Stimulated activated CD8-positive, alpha-beta memory T cell treated with anti-CD3 and anti-CD28 coated beads, Interleukin-7, amount 100 ng/mL, for 1 hour (primary cell): Measurements from ENCODE around the gene TRIM65.
A peak's percentile ranks its signal among the peaks of the same experiment; 100 is the strongest.
"Not testable (repeated sequence)": the region's sequence is repeated elsewhere in the genome, so short reads cannot be mapped to it uniquely, and the experiment has no call there.

ENCODE experiments used
- DNase-seq, 2 donors: peaks; one replicate each; pipeline ENCODE4 v3.0.0-alpha.2; 2020; ENCODE audit warnings: low read depth in 2 of 2

TRIM65 gene

DNA sequence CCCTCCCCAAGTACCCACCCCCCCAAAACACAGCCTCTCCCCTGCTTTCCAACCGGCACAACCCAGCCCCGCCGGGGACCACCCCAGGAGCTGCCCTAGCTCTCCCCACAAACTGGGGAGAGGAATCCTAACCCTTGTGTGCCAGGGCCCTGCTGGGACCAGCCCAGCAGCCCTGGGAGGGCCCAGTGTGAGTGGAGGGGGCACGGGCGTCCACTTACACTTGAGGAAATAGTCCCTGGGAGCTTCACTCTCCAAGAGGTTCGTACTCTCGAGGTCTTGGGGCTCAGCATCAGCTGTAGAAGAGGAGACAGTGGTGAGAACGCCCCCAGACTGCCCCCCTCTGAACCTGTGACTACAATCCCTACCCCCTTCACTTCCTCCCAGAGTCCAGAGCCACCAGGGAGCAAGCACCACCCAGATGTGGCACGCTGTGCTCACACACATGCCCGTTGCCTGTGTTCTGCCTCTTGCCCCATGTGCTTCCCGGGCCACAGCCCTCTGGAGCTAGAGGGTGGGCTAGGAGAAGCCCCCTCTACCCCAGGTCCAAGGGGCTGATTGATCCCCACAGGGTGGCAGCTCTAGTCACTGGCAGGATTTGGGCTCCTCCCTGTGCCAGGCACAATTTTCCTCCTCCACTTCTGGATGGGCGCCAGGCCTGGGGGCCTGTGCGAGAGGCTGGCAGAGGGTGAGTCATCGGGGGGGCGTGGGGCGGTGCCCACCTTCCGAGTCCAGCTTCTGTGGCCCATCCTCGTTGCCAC lies 21.4 kb downstream of the TRIM65 start:
- DNase-seq: no peak

DNA sequence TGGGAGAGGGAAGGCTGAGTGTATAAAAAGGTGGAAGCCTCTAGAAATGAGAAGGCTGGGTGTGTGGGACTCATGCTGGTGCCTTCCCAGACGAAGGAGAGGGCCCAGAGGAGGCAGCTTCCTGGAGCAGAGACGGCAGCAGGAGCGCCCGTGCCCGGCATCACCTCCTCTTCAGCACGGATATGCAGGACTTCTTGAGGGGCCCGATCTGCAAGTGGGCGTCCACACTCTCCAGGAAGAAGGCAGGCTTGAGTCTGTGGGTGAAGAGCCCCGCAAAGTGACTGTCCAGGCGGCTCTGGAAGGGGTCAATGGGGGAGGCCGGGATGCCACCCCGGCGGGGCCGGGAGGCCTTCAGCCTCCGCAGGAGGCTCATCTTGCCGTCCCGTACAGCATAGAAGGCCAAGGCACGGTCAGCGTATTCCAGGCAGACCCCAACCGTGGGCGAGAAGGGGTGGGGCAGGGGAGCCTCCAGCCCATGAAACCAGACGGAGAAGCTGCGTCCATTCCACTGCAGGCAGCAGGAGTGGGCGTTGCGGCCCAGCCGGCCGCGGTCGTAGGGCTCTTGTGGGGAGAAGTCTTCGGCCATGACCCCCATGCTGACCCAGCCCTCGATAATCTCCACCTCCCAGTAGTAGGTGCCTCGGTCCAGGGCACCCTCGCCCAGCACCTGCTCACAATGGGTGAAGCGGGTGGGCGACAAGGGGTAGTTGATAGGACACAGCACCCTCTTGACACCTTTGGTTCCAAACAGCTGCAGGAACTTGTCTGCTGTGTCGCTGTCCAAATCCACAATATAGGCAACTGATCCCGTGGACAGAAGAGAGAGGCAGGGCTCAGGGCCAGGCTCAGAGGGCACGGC lies 22.2 kb downstream of the TRIM65 start:
- no peak for DNase-seq

DNA sequence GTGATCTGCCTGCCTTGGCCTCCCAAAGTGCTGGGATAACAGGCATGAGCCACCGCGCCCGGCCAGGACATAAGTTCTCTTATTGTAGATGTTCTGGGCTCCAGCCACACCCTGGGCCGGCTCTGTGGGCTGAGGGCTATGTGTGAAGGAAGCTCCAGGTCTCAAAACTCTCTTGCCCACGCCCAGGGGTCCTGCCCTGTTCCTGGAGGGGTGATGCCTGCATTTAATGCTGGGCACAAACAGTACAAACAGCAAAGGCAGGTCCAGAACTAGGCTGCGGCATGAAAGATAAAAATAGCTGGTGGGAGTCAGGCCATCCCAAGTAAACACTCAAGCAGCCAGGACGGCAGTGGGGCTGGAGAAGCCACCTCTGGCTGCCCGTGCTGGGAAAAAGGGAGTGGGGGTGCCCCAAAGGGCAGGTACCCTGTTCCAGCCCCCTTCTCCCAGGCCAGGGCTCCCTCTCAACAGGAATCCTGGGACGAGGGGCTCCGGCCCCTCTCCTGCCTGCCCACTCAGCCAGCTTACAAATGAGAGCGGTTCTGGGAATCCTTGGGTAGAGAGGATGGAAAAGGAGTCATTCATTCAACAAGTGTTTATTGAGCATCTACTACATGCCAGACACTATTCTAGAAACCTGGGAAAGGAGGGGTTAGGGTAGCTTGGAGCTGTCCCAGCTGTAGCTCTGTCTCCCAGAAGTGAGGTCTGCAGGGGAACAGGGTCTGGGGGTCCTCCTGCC lies 23.0 kb downstream of the TRIM65 start:
- no peak for DNase-seq

DNA sequence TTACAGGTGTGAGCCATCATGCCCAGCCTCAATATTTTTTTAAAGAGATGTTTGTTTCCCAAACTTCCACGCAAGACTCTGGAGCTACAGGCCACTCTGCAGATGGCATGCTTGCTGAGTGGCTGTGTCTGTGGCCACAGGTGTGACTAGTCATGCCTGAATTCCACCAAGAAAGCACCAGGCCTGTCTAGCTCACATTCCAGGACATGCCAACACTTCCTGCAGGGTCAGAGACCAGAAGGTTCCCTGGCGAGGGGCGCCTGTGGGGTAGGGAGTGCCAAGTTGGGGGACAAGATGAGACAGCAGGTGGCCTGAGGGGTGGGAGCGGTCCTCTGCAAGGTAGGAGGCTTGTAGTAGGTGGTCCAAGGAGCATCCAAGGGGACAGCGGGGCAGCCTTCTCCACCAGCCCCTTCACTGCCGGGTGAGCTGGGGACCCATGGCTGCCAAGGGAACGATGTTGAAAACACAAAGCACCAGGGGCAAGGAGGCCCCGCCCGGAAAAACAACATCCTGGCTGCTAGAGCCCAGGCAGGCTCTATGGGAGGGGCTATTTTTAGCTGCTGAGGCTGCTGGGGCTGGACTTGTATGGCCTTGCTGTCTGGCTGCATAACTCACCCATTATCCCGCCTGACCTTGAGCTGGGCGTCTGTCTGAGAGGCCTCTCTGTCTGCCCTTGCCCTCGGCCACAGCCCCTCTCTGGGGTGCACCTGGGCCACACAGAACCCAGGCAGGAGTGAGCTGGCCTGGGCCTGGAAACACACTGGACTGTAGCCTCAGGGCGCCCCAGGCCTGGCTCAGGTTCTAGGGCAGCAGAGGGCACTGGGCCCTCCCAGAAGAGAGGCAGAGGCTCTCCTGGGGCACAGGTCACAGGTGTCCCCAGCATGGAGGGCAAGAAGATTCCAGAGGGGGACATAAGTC lies 24.1 kb downstream of the TRIM65 start:
- peak; percentile 14 to 32 for DNase-seq

DNA sequence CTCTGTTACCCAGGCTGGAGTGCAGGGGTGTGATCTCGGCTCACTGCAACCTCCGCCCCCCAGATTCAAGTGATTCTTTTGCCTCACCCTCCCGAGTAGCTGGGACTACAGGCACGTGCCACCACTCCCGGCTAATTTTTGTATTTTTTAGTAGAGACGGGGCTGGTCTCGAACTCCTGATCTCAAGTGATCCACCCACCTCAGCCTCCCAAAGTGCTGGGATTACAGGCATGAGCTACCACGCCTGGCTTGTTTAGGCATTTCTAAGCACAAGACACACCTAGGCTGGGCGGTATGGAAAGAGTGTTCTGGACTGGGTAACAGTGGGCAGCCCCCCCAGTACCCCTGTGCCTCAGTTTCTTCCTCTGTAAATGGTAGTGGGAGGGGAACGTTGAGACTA lies 26.5 kb downstream of the TRIM65 start:
- not testable (repeated sequence) for DNase-seq

DNA sequence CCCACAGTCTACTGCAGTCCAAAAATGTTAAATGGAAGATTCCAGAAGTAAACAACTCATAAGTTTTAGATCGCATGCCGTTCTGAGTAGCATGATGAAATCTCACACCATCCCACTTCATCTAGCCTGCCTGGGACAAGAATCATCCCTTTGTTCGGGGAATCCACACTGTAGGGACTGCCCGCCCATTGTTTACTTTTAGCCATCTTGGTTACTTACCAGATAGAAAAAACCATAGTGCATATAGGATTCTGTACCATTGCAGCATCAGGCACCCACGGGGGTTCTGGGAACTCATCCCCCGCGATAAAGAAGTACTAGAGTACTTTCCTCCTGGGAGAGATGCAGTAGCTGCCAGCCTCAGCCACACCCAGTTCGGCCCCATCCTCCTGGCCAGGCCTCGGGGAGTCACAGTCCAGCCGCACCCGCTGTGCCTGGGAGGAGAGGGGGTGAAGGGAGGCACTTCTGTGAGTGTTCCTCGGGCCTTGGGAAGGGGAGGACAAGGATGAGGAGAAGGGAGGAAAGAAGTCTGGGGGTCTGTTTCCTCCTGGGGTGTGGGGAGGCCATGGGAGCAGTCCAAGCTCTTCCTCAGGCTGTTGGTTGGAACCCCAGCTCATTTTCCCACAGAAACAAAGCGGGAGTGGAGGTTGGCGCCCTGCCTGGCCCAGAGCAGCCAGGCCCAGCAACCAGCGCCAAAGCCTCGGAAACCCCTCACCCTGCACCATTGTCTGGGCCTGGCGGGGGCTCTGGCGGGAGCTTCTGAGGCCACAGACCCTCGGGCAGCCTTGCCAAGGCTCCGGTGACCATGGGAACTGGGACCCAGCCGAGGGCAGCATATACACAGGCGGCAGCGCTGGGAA lies 27.2 kb downstream of the TRIM65 start:
- no peak for DNase-seq

DNA sequence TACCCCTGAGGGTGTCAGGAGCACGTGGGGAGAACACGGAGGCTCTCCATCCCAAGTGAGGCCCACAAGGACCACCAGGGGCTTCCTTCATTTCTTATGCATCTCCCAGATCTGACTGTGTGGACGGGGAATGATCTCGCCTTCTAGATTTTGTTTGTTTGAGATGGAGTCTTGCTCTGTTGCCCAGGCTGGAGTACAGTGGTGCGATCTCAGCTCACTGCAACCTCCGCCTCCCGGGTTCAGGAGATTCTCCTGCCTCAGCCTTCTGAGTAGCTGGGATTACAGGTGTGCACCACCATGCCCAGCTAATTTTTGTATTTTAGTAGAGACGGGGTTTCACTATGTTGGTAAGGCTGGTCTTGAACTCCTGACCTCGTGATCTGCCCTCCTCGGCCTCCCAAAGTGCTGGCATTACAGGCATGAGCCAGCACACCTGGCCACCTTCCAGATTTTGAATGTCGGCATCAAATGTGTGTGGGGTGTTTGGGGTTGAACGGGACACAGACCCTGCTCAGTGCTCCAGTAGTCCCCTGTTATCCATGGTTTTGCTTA lies 27.9 kb downstream of the TRIM65 start:
- DNase-seq: not testable (repeated sequence)

DNA sequence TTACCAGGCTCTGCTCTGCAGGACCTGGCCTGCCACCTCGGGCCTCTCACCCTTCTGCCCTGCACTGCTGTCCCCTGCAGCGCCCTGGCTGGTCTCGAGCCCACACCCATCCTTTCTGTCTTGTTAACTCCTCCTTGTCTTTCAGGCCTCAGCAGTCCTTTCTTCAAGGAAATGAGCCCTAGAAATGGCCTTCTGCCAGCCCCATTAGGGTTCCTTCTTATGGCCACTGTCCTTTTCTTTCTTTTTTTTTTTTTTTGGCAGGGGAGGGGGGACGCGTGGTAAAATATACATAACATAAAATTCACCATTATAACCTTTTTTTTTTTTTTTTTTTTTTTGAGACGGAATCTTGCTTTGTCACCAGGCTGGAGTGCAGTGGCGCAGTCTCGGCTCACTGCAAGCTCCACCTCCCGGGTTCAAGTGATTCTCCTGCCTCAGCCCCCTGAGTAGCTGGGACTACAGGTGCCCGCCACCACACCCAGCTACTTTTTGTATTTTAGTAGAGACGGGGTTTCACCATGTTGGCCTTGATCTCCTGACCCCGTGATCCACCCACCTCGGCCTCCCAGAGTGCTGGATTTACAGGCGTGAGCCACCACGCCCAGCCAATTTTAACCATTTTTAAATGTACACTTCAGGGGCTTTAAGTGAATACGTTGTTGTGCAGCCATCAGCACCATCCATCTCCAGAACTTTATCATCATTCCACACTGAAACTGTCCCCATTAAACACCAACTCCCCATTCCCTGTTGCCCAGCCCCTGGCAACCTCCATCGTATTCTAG lies 31.2 kb downstream of the TRIM65 start:
- not testable (repeated sequence) for DNase-seq

DNA sequence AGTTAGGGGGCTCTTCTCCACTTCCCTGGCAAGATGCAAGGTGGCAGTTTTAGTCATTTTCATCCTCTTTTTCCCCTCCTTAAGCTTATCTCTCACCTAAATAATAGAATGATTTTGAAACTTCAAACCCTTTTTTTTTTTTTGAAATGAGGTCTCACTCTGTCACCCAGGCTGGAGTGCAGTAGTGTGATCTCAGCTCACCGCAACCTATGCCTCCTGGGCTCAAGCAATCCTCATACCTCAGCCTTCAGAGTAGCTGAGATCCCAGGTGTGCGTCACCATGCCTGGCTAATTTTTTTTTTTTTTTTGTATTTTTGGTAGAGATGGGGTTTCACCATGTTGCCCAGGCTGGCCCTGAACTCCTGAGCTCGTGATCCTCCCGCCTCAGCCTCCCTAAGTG lies 31.9 kb downstream of the TRIM65 start:
- not testable (repeated sequence) for DNase-seq

DNA sequence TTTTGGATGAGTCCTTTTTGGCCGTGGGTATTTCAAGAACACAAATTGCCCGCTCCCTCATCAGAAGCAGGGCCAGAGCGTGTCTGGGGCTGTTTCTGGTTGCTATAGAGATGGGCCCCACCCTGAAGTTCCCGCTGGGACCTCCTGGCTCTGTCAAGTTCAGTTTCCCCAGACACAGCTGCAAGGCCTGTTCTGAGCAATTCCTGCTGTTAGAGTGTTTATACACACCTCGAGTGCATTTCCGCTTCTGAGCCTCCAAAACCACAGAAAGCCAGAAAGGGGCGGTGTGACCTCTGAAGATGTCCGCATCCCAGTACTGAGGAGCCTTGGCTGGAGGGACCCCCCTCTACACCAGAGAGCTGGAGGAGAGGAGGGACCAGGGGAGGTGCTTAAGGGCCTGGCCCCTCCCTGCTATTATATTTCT lies 32.3 kb downstream of the TRIM65 start:
- no peak for DNase-seq

DNA sequence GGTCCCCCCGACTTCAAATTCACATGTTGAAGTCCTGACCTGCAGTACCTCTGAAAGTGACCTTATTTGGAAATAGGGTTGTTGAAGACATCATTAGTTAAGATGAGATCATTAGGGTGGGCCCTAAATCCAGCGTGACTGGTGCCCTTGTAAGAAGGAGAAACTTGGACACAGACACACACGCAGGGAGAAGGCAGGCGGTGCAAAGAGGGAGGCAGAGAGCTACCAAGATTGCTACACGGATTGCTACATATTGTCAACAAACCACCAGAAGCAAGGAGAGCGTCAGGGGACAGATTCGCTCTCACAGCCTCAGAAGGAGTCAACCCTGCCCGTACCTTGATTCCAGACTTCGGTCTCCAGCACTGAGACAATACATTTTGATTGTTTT lies 34.8 kb downstream of the TRIM65 start:
- no peak for DNase-seq

DNA sequence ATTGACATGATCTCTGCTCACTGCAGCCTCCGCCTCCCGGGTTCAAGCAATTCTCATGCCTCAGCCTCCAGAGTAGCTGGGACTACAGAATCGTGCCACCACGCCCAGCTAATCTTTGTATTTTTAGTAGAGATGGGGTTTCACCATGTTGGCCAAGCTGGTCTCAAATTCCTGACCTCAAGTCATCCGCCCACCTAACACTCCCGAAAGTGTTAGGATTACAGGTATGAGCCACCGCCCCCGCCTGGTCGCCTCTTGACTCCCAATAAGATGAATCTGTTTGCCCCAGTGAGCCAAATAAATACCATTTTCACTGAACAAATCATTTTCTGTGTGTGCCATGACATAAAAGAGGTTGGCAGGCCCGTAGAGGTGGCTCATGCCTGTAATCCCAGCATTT lies 37.4 kb downstream of the TRIM65 start:
- DNase-seq: not testable (repeated sequence)

DNA sequence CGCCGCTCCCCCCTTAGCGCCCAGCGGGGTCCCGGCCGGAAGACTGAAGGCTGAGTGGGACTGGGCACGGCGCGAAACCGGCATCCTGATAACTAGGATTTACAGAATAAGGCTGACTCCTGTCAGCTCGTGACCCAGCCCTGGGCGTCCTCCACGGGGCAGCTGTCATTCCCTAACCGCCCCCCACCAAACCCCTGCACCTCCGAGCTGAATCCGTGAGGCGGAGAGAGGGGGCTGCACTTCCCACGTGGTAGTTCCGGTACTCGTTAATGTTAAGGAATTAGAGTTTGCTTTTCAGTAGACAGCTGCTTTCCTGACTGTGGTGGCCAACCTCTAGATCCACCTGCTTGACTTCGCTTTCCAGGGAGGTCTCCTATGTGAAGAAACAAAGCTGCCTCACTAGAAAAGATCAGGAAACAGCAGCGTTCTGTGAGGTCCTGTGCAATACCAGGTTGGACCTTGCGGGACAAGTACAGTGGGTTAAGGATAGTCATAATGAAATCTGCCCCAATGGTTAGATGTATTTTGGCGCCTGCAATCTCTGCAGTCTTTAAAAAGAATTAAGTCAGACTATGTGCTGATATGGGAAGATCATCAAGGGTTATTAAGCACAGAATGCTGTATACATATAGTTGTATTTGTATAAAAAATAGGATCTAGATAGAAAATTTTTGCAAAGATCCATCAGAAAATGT lies 40.5 kb downstream of the TRIM65 start:
- DNase-seq: no peak

DNA sequence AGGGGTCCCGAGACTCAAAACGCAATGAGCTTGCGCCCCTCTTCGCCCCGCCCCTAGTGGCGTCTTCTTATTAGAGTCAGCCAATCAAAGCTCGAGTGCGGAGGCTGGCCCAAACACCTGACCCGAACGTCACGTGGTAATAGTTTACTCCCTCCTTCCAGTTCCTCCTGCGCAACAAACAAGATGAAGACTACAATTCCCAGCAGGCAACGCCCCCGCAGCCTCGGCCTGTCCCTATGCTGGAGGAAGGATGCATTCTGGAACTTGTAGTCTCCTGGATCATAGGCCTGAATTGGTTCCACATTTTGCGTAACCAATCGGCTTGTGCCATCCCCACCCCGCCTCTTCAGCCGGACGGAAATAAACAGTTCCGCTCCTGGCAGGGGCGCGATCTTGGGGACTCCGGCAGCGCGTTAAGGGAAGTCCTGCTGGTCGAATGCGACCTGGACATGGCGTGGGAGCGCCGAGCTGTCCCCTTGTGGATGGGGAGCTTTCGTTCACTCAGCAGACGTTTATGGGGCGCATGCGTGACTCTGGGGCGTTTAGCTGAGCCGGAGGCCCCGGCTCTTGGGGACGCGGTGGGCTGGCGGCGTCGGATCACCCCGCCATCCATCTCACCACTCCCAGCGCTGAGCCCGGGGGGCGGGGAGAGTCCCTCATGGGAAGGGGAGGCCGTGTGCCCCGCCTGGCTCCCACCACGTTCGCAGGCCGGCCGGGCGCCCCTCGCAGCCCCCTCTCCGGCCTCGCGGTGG lies 41.3 kb downstream of the TRIM65 start, which contains the start of gene WBP2:
WBP2 (minus strand) TSS at position 26 of the 752 bp plus-strand sequence. CDS start 38 bp downstream, outside the sequence.
- peak; percentile 88 to 93 for DNase-seq

DNA sequence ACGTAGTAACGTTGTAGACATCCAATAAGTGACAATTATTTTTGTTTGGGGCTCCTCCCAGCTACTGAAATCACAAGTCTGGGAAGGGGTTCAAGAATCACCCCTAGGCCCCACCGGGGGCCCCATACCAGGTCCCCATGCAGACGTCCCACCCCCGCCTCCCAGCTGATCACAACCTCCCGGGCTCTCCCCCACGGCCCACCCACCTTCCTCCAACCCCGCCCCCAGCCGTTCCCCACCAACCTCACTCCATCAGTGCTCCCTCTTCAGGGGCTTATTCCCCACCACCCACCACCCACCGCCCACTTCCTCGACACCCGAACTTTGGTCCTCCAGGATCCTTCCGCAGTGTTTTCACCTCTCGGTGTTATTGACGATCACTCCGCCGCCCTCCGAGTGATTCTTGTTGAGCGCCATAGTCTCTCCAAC lies 41.9 kb downstream of the TRIM65 start:
- DNase-seq: no peak

DNA sequence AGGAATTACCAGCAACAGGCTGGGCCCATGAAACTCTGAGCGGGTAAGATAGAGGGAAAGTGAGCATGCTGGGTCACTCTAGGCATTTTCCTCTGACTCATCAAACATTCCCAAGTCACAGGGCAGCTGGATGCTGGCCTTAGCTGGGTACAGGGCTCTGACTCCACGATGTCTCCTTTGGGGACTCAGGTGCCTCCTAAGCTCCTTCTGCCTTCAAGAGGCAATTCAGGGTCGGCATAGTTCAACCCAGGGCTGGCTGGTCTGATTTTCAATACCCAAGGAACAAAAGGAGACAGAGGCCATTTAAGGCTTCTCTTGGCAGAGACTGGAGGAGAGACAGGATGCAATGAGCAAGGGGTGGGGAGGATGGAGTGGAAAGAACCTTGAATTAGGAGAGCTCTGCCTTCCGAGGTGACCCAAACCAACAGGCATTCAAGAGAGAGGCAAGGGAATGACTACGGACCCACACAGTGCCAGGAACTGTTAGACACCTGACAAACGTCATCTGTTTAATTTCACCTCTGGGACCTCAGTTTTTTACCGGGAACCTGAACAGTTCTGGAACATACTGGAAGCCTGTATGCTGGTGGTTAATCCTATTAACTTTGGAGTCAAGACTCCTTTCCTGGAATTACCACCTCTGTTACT lies 42.5 kb downstream of the TRIM65 start:
- no peak for DNase-seq

DNA sequence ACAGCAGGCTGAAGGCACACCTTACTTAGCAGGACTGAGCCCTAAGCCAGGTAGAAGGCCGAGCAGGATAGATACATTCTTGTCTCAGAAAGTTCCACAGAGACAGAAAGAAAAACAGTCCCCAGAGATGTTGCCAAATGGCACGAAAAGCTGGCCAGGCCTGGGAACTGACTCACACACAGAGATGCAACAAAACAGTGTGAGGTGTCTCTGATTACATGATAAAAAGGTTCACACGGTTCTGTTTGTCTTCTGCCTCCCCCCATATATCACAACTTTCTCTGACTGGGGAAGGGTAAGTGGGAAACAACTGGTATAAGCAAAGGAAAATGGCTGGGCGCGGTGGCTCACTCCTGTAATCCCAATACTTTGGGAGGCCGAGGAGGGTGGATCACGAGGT lies 43.3 kb downstream of the TRIM65 start:
- no peak for DNase-seq
